Activated T-cell treated with anti-CD3 and anti-CD28 coated beads, Interleukin-2, amount 50 U/mL, for 1 hour (primary cell): ENCODE results near the gene IFT57.
"Not testable (repeated sequence)": the region's sequence is repeated elsewhere in the genome, so short reads cannot be mapped to it uniquely, and the experiment has no call there.

Experiments used
- DNase-seq: peaks from one replicate; pipeline ENCODE4 v3.0.0-alpha.2; 2020

IFT57 gene, protein sequence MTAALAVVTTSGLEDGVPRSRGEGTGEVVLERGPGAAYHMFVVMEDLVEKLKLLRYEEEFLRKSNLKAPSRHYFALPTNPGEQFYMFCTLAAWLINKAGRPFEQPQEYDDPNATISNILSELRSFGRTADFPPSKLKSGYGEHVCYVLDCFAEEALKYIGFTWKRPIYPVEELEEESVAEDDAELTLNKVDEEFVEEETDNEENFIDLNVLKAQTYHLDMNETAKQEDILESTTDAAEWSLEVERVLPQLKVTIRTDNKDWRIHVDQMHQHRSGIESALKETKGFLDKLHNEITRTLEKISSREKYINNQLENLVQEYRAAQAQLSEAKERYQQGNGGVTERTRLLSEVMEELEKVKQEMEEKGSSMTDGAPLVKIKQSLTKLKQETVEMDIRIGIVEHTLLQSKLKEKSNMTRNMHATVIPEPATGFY

GRCh38 chr3:108221911-108222852 lies at the start of gene IFT57:
Gene IFT57, minus strand, starts transcription at chr3:108222424. Its CDS starts 102 bp downstream, at chr3:108222322.
- DNase-seq, result peak; percentile 95

- DNase-seq, result no peak
Observed at GRCh38 chr3:108271626-108272025, 49.4 kb upstream of the IFT57 start.

- not testable (repeated sequence) for DNase-seq
Observed at GRCh38 chr3:108268235-108268634, 46.0 kb upstream of the IFT57 start.

- not testable (repeated sequence) for DNase-seq
Observed at GRCh38 chr3:108264534-108265298, 42.5 kb upstream of the IFT57 start.

DNA sequence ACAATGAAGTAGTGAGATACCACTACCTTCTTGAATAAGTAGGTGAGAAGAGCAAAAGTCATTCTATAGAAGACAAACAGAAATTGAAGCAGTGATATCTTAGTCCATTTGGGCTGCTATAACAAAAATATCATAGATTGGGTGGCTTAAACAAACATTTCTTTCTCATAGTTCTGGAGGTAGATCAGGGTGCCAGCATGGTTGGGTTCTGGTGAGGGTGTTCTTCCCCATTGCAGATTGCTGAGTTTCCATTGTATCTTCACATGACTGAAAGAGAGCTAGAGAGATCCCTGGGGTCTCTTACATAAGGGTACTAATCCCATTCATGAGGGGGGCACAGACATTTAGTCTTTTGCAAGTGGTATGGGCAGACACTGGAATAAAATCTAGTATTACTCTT lies 32.9 kb upstream of the IFT57 start:
- no peak for DNase-seq

DNA sequence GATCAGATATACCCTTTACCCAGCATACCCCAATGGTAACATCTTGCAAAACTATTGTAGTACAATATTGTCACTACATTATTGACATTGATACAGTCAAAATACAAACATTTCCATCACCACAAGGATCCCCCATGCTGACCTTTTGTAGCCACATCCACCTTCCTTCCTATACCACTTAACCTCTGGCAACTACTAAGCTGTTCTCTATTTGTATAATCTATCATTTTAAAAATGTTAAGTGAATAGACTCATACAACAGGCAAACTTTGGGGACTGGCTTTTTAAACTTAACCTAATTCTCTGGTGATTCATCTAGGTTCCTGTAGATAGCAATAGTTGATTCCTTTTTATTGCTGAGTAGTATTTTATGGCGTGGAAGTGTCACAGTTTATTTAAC lies 29.6 kb upstream of the IFT57 start:
- no peak for DNase-seq

- no peak for DNase-seq
Observed at GRCh38 chr3:108251265-108251664, 29.0 kb upstream of the IFT57 start.

DNA sequence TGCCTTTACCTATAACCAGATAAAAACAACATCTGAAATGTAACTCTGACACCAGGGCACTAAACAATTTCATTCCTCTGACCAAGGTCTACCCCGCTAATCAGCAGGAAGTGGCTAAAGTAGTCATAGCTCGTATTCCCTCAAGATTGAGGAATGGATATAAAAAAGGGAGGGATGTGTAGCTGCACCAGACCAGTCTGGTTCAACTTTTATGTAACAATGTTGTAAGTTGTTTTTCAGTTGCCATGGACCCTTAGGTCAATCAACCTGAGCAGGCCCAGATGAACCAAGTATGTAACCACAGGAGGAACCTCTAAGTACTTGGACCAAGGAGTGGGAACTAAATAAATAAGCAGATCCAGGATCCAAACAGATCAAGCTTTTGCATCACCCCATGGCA lies 28.4 kb upstream of the IFT57 start:
- no peak for DNase-seq

- DNase-seq, result no peak
Observed at GRCh38 chr3:108243243-108243642, 21.0 kb upstream of the IFT57 start.

GRCh38 chr3:108242776-108243175 lies 20.6 kb upstream of the IFT57 start:
- DNase-seq, result no peak

DNA sequence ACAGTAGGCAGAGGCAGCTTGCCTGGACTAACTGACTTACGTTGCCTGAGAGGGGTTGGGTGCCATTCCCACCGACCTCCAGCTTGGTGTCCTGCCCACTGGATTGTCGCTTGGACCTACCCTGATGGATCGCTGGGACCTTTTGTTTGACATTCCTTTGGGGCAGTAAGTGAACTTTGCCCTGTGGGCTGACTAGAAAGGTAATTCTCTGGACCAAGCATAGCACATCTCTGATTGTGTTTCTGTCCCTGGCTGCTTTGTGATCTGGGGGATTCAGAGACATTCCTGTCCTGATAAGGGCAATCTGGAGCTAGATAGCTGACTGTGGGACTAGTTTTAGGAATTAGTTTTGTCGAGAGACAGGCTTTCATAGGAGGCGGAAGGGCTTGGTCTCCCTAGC lies 19.5 kb upstream of the IFT57 start:
- DNase-seq, result no peak

DNA sequence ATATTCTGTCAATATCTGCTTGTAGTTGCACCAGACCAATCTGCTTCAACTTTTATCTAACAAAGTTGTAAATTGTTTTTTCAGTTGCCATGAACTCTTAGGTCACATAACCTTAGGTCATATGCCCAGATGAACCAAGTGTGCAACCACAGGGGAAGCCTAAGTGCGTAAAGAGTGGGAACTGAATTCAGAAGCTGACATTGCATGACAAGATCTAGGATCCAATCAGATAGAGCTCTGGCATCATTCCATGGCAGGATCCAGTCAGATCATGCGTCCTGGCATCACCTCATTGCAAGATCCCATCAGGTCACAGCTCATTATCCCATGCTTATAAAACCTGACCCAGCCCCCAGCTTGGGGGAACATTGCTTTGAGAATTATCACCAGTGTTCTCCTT lies 18.9 kb upstream of the IFT57 start:
- DNase-seq, result no peak

DNA sequence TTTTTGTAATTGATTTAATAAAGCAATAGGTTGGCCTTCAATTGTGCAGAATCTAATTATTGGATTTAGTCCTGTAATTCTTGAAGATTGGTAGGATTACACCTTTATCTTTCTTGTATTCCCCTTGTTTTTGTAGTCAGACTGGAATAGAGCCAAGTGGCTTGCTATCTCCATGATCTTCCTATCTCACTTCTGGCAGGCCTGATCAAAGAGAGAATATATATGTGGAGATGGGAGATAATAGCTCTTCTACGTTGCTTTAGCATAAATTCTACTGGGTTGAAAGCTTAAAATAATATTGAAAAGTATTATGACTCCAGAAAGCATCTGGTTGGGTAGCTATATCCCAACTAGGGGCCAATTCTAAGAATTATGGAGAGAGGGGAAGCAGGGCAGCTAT lies 16.9 kb upstream of the IFT57 start:
- DNase-seq, result no peak

DNA sequence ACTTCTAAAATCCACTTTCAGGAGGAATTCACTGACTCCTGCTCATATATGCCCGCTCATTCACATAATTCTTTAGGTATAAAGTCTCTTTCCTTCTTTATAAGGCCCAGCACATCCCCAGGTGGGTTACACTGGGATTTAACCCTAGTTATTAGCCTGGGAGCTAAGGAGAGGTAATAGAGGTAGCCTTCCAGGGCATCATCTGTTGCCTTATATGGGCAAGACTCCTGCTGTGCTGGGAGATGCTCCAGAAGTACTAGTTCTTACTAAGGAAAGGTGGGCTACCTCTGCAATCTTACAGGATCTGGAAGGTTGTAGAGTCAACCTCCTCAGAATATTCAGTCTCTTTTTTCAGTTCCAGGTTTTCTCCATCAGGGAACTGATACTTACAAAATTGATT lies 13.1 kb upstream of the IFT57 start:
- no peak for DNase-seq

GRCh38 chr3:108234387-108234957 lies 12.2 kb upstream of the IFT57 start:
- no peak for DNase-seq

GRCh38 chr3:108228286-108228685 lies 6.1 kb upstream of the IFT57 start:
- no peak for DNase-seq

- no peak for DNase-seq
Observed at GRCh38 chr3:108227131-108227530, 4.9 kb upstream of the IFT57 start.

DNA sequence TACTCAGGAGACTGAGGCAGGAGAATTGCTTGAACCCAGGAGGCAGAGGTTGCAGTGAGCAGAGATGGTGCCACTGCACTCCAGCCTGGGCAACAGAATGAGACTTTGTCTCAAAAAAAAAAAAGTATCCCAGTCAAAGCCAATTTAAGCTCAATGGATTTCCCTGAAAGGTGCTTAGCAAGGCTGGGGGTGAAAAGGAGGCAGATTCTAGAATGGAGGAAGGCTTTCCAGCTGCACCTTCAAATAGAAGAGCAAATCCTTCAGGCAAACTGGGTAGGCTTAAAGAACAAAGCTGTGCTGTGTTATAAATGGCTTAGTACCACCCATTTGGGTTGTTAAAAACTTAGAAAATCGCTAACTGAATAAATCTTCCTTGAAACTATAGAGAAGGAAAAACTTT lies 3.0 kb upstream of the IFT57 start:
- no peak for DNase-seq

GRCh38 chr3:108223928-108224327 lies 1.7 kb upstream of the IFT57 start:
- DNase-seq, result no peak

DNA sequence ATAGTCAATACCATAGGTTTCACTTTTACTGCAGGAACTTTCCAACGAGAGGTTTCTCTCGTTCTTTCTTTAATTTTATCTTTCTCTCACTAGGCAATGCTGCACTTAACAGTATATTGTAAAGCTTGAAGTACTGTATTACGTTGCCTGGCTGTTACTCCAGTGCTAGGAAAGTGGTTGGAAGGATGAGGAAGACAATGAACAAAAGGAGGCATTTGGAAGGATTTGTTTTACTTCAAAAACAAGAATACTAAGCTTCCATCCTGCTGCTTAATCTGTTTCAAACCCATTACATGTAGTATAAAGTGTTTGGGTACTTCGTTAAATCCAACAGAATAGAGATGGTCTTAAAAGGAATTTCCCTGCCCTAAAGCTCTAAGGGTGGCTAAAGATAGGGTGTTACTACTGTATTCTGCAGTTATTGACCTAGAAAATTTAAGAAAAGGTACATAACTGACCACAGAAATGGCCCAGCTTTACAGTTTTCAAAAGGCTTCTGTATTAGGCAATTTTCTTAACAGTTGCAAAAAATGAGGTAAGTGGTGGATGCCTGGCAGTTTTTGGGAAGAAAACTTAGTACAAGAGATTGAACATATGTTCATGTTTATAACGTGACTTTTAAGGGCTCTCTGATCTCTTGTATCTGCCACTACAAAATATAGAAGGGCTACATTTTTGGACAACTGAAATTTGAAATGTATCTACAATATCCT lies 785 bp upstream of the IFT57 start:
- DNase-seq, result no peak

DNA sequence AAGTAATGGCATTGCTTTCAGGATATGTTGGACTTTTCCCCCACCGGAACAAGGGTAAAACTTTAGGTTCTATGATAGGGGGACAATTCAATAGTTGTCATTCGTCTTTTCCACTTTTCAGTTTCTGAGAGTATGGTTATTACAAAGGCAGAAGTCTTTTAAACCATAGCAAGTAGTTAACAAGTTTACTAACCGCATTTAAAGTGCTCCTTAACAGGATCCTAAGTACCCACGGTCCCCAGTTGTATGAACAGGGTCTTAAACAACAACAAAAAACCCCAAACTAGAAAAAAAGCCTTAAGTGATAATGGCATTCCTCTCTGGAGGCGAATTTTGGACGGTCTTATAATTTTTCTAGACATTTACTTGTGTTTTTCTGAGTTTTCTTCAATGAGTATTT lies 831 bp downstream of the IFT57 start:
- DNase-seq, result no peak

GRCh38 chr3:108219336-108219735 lies 2.9 kb downstream of the IFT57 start:
- no peak for DNase-seq
